HCT116 (cell line): ENCODE results near the gene GNAI3. TPM values are rescaled to one million over a fixed set of nuclear protein-coding genes. Genes with fewer than 3 reads are reported as not detected.
A peak's percentile ranks its signal among the peaks of the same experiment; 100 is the strongest.

Experiments used
- ATAC-seq: fragments of 200-7000 bp; cut with Tn5 transposase; 2 replicates; pipeline ENCODE4 v1.9.1; 2020; ENCODE audit warnings: mild to moderate bottlenecking, moderate library complexity
- BruUV-seq: library from RNA; stranded (reverse); fragments of 400-500 nt; replicated peaks from 2 replicates; lab custom pipeline; 2021; lab: Mats Ljungman, UMichigan
- CTCF ChIA-PET: fragments of 300-600 bp; sonication (Branson Sonifier 250); formaldehyde crosslinking; loops from one replicate; lab custom pipeline; 2021; ENCODE audit warnings: antibody characterized with exemption; lab: Charles Lee
- POLR2A ChIA-PET: fragments of 300-600, 350-600 bp; sonication (Branson Sonifier 250); formaldehyde crosslinking; loops from one replicate; lab custom pipeline; 2021; ENCODE audit warnings: antibody characterized with exemption; lab: Charles Lee
- RAD21 ChIA-PET, 2 experiments: fragments of 300-600 bp; sonication (Branson Sonifier 250); formaldehyde crosslinking; loops; one replicate each; lab custom pipeline; 2023; ENCODE audit warnings: low total read pairs in 2 of 2; ENCODE audit not compliant: uncharacterized antibody in 2 of 2, unreplicated experiment in 2 of 2, low non-redundant PET in 1 of 2; lab: Charles Lee
- DNase-seq: peaks from one replicate; pipeline ENCODE4 v3.0.0-alpha.2; 2010; ENCODE audit warnings: low read depth, low spot score
- H2AFZ ChIP-seq: fragments of 200-600 bp; shearing (Covaris generic), sonication (generic); 2 replicates; pipeline ENCODE4 v1.6.1; 2017; ENCODE audit warnings: low read depth, mixed run types, mixed read lengths, antibody characterized with exemption, low read length; ENCODE audit not compliant: poor library complexity, severe bottlenecking
- H3K27ac ChIP-seq: 2 replicates; pipeline ENCODE4 v1.5.1; 2012; ENCODE audit warnings: low read depth, low read length
- H3K27me3 ChIP-seq: fragments of 200-600 bp; sonication (generic); 2 replicates; pipeline ENCODE4 v1.6.1; 2016; ENCODE audit warnings: mixed run types, low read length, mixed read lengths; ENCODE audit not compliant: insufficient read depth
- H3K36me3 ChIP-seq, 2 experiments: fragments of 200-500 bp in 1 of 2; fragments of 200-600 bp in 1 of 2; sonication (Bioruptor generic) in 1 of 2; sonication (generic) in 1 of 2; 2 replicates each; pipeline versions ENCODE4 v1.5.1 to v1.6.1; 2014 to 2016; ENCODE audit warnings: low read length in 2 of 2, inconsistent platforms in 1 of 2, mixed read lengths in 1 of 2, mixed run types in 1 of 2; ENCODE audit not compliant: insufficient read depth in 2 of 2, control insufficient read depth in 1 of 2
- H3K4me1 ChIP-seq, 2 experiments: fragments of 200-600 bp in 1 of 2; sonication (generic) in 1 of 2; 2 replicates each; pipeline versions ENCODE4 v1.5.1 to v1.6.1; 2012 to 2017; ENCODE audit warnings: low read length in 2 of 2, inconsistent platforms in 1 of 2, mild to moderate bottlenecking in 1 of 2, mixed read lengths in 1 of 2, mixed run types in 1 of 2, moderate library complexity in 1 of 2; ENCODE audit not compliant: insufficient read depth in 2 of 2, control insufficient read depth in 1 of 2
- H3K4me2 ChIP-seq: fragments of 200-600 bp; sonication (generic); 2 replicates; pipeline ENCODE4 v1.6.1; 2017; ENCODE audit warnings: mixed run types, low read length, mixed read lengths
- H3K4me3 ChIP-seq, 2 experiments: fragments of 200-600 bp in 1 of 2; sonication (generic) in 1 of 2; replicated peaks in 1 of 2; 2 replicates each; pipeline ENCODE4 v1.5.1; 2011 to 2016; ENCODE audit warnings: low read length in 2 of 2, control low read depth in 1 of 2, low read depth in 1 of 2, mild to moderate bottlenecking in 1 of 2, mixed read lengths in 1 of 2, mixed run types in 1 of 2
- H3K79me2 ChIP-seq: fragments of 200-600 bp; sonication (generic); 2 replicates; pipeline ENCODE4 v1.6.1; 2017; ENCODE audit warnings: mild to moderate bottlenecking, mixed run types, low read length, moderate library complexity, mixed read lengths; ENCODE audit not compliant: insufficient read depth
- H3K9ac ChIP-seq: fragments of 200-600 bp; sonication (generic); 2 replicates; pipeline ENCODE4 v1.6.1; 2016; ENCODE audit warnings: low read length, mixed read lengths
- H3K9me2 ChIP-seq: fragments of 200-600 bp; sonication (generic), shearing (Covaris generic); 2 replicates; pipeline ENCODE4 v1.6.1; 2017; ENCODE audit warnings: mixed run types, mild to moderate bottlenecking, moderate library complexity; ENCODE audit not compliant: insufficient read depth
- H3K9me3 ChIP-seq, 2 experiments: fragments of 200-500 bp in 1 of 2; fragments of 200-600 bp in 1 of 2; sonication (Bioruptor generic) in 1 of 2; sonication (generic) in 1 of 2; 2 replicates each; pipeline ENCODE4 v1.6.1; 2014 to 2017; ENCODE audit warnings: low read length in 2 of 2, mixed read lengths in 2 of 2, inconsistent platforms in 1 of 2, low read depth in 1 of 2, mild to moderate bottlenecking in 1 of 2, mixed run types in 1 of 2, moderate library complexity in 1 of 2; ENCODE audit not compliant: control insufficient read depth in 1 of 2, insufficient read depth in 1 of 2
- H4K20me1 ChIP-seq: fragments of 200-600 bp; sonication (generic), shearing (Covaris generic); 2 replicates; pipeline ENCODE4 v1.6.1; 2017; ENCODE audit warnings: mixed run types, mild to moderate bottlenecking, moderate library complexity; ENCODE audit not compliant: insufficient read depth
- CBX3 ChIP-seq: IDR thresholded peaks from 2 replicates; pipeline ENCODE4 v1.6.1; 2012; ENCODE audit warnings: low read depth
- FOSL1 ChIP-seq: IDR thresholded peaks from 2 replicates; pipeline ENCODE4 v1.6.1; 2012; ENCODE audit warnings: low read depth
- JUND ChIP-seq: IDR thresholded peaks from 2 replicates; pipeline ENCODE4 v1.6.1; 2012
- POLR2A ChIP-seq: IDR thresholded peaks from 2 replicates; pipeline ENCODE4 v1.7.0; 2011; ENCODE audit warnings: borderline replicate concordance; ENCODE audit not compliant: insufficient read depth, insufficient read length; ENCODE audit errors: extremely low read depth
- SP1 ChIP-seq: IDR thresholded peaks from 2 replicates; pipeline ENCODE4 v1.6.1; 2012; ENCODE audit warnings: low read depth
- ZBTB33 ChIP-seq: IDR thresholded peaks from 2 replicates; pipeline ENCODE4 v1.6.1; 2011; ENCODE audit warnings: mild to moderate bottlenecking, low read length, moderate library complexity; ENCODE audit not compliant: insufficient replicate concordance; ENCODE audit errors: extremely low read depth
- intact Hi-C: fragments of 100-400 bp; cut with micrococcal nuclease; formaldehyde crosslinking; loops from 2 replicates; pipeline ENCODE4 v1.10.0; 2022
- total RNA-seq: library from RNA; stranded (reverse); gene quantifications from one replicate; pipeline ENCODE4 v1.2.1, GENCODE V29; 2021; ENCODE audit not compliant: unreplicated experiment

GNAI3 gene
- total RNA-seq, 1 experiment from 2014 or later, result 9.5 TPM

DNA sequence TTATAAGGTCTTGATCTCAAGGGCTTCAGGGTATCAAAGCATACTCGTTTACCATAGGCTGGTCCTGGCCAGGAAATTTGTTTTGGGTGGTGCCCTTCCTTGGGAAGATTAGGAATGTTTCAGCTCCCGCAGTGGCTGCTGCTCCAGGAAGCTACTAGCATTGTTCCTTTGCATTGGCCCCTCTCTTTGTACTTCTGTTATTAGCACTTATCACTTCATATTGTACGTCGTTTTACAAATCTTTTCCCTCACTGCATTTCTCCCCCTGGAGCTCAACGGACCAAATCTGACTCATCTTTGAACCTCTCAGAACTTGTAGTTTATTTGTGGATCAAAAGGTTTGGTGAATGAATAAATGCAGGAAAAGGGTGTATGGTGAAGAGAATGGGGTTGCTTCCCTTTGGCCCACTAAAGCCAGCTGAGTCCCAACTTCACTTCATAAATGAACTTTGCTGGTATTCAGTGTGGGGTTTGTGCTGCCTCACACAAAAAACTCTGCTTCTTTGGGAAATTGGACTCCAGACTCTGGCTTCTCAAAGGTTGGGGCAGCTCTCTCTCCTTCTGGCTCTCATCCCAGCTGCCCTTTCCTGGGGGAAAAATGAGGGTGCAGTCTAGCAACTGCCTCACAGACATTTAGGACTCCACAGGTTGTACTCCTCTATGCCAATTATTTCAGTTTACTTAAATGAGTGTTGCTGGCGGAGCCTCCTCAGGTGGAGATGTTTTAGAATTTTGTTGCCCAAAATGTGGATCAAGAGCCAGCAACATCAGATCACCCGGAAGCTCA is 65.1 kb downstream of the GNAI3 start:
- Histone ChIP-seq H3K4me2 (peak overlapping the region; percentile 13), H3K9me2 (no peaks in the 10 kb centered on the region), H3K36me3 (no peaks in the 10 kb centered on the region), H2AFZ (no peak overlapping the region), H3K27ac (no peak overlapping the region), H3K4me1 (peaks cover 16 to 51% of the 10 kb centered on the region in 2 experiments), H3K27me3 (no peaks in the 10 kb centered on the region), H3K4me3 (no peak overlapping the region), H3K79me2 (no peaks in the 10 kb centered on the region), H4K20me1 (no peaks in the 10 kb centered on the region), H3K9me3 (no peaks in the 10 kb centered on the region), H3K9ac (no peak overlapping the region)
- intact Hi-C loops, result no loop called here
- ATAC-seq (no peak), DNase-seq (no peak)
- RAD21 ChIA-PET, result no interaction called here
- CTCF ChIA-PET, result interaction anchor here (1.2 to 1.5 kb wide), 3 partner anchors 17 to 68 kb away, joined by 3 to 6 read pairs (median 3); no protein-coding TSS in a partner anchor
- no TSS peak for BruUV-seq
- POLR2A ChIA-PET, result interaction anchor here (0.5 to 1.5 kb wide), 2 partner anchors 38 to 65 kb away, joined by 4 to 5 read pairs; partner anchors contain the start of gene GNAI3
- TF ChIP-seq JUND, result 0 out of 2 replicates have a peak, but pooled peaks have one; percentile 11
- no peak for TF ChIP-seq ZBTB33

DNA sequence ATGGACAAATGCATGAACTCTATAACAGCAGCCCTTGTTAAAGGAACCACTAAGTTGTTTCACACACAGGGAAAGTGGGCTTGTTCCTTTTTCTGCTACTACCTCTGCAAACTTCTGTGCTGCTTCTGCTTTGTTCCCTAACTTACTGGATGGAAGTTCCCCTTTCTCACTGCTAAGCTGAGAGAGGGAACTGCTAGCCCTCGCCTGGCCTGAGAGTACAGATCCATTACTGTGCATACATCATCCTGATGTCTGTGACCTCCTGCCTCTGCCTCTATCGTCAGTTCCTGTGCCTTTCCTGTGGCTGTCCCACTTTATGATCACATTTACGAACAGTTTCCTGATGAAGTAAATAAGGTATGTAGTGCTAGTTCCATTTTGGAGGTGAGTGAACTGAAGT is 67.5 kb downstream of the GNAI3 start:
- no TSS peak for BruUV-seq
- H3K9ac ChIP-seq, result no peak overlapping the region
- no peaks in the 10 kb centered on the region for H4K20me1 ChIP-seq
- peaks cover 18 to 57% of the 10 kb centered on the region in 2 experiments for H3K4me1 ChIP-seq
- no peak for TF ChIP-seq POLR2A
- TF ChIP-seq CBX3, result no peak
- TF ChIP-seq FOSL1, result no peak
- no peak for TF ChIP-seq SP1
- ChIA-PET RAD21 (no interaction called here), CTCF (no interaction called here), POLR2A (no interaction called here)
- no peak overlapping the region for H2AFZ ChIP-seq
- DNase-seq (no peak), ATAC-seq (no peak)
- H3K9me2 ChIP-seq, result no peaks in the 10 kb centered on the region
- peaks cover 13% of the 10 kb centered on the region for H3K79me2 ChIP-seq
- no peaks in the 10 kb centered on the region for H3K27me3 ChIP-seq
- H3K4me3 ChIP-seq, result no peak overlapping the region
- H3K36me3 ChIP-seq, result no peaks in the 10 kb centered on the region
- no peak overlapping the region for H3K27ac ChIP-seq
- intact Hi-C loops, result no loop called here
- H3K9me3 ChIP-seq, result no peaks in the 10 kb centered on the region
- no peak overlapping the region for H3K4me2 ChIP-seq
